ENCODE measurements around the gene SDK2. TPM values are rescaled to one million over a fixed set of nuclear protein-coding genes. Genes with fewer than 3 reads are reported as not detected.

The SDK2 gene
- polyA plus RNA-seq, 2 of the 4 experiments (the other 2 are of a cell fraction), result 0.36 to 0.57 TPM

DNA sequence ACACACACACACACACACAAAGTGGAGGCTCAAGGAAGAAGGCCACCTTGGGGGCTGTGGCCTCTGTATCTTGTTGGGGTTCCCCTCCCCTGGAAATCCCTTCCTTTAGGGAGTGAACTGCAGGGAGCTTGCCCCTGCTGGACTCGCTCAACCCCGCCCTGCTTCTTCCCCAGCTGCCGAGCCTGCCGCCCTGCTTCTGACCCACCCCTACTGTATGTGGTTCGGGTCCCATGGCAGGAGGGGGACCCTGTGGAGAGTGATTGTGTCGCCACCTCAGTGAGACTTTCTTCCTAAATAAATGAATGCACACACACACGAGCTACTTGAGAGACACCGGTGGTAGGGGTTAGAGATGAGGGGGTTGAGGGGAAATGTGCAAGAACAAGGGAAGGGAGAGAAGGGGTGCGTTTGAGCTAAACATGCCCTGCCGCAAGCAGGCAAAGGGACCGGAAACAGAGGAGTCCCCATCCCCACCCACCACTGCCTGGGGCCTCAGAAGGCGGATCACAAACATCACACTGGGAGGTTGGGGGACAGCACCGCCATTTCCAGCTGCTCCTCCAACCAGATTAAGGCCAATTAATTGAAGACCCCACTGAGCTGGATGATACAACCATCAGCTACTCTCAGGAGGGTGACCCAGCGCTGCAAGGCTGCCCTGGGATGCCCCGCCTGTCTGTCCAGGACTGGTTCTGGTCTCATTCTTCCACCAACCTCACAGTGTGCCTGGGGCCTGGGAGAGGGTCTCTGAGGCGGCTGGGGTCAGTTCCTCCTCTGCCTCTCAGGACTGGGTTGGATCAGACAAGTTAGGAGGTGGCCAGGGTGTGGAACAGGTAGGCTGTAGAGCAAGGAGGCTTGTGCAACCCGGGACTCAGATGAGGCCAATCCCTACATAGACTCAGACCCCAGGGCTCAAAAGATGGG lies 98.9 kb downstream of the SDK2 start:
- ChIA-PET CTCF (interaction anchor here (1.4 kb wide), 1 partner anchor 51 kb away, joined by 3 read pairs; no protein-coding TSS in a partner anchor), POLR2A (no interaction called here)
- TF ChIP-seq, protein P1, sequence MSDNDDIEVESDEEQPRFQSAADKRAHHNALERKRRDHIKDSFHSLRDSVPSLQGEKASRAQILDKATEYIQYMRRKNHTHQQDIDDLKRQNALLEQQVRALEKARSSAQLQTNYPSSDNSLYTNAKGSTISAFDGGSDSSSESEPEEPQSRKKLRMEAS (IDR thresholded peaks at IDR 0.05), result no peak
- no peak for TF ChIP-seq CEBPB (IDR thresholded peaks at IDR 0.05)
- no peak for DNase-seq (ENCODE audit: low read depth in 1 of 2, low spot score in 1 of 2)
- Histone ChIP-seq H3K4me3 (no peak overlapping the region), H3K4me1 (no peaks in the 10 kb centered on the region), H3K9me3 (no peaks in the 10 kb centered on the region), H3K27ac (no peak overlapping the region), H3K4me2 (no peak overlapping the region)
- FAIRE-seq, result no peak
- 61% methylated on average over 17 of the region's 17 CpGs for WGBS (ENCODE audit: missing lambda C conversion rate)
- ATAC-seq, result no peak

DNA sequence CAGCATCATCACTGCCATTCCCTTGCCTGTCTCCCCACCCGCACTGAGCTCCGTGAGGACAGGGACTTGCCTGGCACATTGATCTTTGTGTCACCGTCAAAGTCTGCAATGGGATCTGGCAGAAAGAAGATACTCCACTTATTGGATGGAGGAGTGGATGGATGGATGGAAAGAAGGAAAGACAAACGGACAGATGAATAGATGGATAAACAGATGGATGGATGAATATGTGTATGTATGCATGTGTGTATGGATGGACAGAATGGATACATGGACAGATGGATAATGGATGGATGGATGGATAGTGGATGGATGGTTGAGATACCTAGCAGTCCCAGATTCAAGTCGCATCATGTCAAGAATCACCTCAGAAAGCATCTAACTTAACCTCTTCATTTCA lies 99.9 kb downstream of the SDK2 start:
- no peaks in the 10 kb centered on the region for H3K4me1 ChIP-seq
- H3K4me2 ChIP-seq, result no peak overlapping the region
- DNase-seq (ENCODE audit: low read depth in 1 of 2, low spot score in 1 of 2) (no peak), FAIRE-seq (no peak), ATAC-seq (no peak)
- no peaks in the 10 kb centered on the region for H3K9me3 ChIP-seq
- H3K27ac ChIP-seq, result no peak overlapping the region
- 60% methylated on average over 5 of the region's 5 CpGs for WGBS (ENCODE audit: missing lambda C conversion rate)
- TF ChIP-seq MYC (IDR thresholded peaks at IDR 0.05; ENCODE audit: borderline replicate concordance, low read length), result no peak
- TF ChIP-seq POLR2AphosphoS2 (conservative IDR thresholded peaks at IDR 0.05; ENCODE audit: low read length), result no peak
- TF ChIP-seq EHF (CRISPR knock-in tag; IDR thresholded peaks at IDR 0.05), result no peak
- TF ChIP-seq, protein P2, sequence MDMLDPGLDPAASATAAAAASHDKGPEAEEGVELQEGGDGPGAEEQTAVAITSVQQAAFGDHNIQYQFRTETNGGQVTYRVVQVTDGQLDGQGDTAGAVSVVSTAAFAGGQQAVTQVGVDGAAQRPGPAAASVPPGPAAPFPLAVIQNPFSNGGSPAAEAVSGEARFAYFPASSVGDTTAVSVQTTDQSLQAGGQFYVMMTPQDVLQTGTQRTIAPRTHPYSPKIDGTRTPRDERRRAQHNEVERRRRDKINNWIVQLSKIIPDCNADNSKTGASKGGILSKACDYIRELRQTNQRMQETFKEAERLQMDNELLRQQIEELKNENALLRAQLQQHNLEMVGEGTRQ (IDR thresholded peaks at IDR 0.05), result no peak
- TF ChIP-seq RARB (CRISPR knock-in tag; IDR thresholded peaks at IDR 0.05), result no peak
- TF ChIP-seq, protein P1 (IDR thresholded peaks at IDR 0.05), result no peak
- no peak for TF ChIP-seq CHD4 (IDR thresholded peaks at IDR 0.05; ENCODE audit: borderline replicate concordance)
- TF ChIP-seq, protein P3, sequence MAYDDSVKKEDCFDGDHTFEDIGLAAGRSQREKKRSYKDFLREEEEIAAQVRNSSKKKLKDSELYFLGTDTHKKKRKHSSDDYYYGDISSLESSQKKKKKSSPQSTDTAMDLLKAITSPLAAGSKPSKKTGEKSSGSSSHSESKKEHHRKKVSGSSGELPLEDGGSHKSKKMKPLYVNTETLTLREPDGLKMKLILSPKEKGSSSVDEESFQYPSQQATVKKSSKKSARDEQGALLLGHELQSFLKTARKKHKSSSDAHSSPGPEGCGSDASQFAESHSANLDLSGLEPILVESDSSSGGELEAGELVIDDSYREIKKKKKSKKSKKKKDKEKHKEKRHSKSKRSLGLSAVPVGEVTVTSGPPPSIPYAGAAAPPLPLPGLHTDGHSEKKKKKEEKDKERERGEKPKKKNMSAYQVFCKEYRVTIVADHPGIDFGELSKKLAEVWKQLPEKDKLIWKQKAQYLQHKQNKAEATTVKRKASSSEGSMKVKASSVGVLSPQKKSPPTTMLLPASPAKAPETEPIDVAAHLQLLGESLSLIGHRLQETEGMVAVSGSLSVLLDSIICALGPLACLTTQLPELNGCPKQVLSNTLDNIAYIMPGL (CRISPR knock-in tag; IDR thresholded peaks at IDR 0.05; ENCODE audit: borderline replicate concordance), result no peak
- TF ChIP-seq NPAS2 (CRISPR knock-in tag; IDR thresholded peaks at IDR 0.05; ENCODE audit: borderline replicate concordance), result no peak
- TF ChIP-seq ZC3H11A (IDR thresholded peaks at IDR 0.05), result no peak
- TF ChIP-seq ATOH8 (CRISPR knock-in tag; IDR thresholded peaks at IDR 0.05; ENCODE audit: low read depth), result no peak
- TF ChIP-seq HES2 (IDR thresholded peaks at IDR 0.05), result no peak
- TF ChIP-seq, protein P4, sequence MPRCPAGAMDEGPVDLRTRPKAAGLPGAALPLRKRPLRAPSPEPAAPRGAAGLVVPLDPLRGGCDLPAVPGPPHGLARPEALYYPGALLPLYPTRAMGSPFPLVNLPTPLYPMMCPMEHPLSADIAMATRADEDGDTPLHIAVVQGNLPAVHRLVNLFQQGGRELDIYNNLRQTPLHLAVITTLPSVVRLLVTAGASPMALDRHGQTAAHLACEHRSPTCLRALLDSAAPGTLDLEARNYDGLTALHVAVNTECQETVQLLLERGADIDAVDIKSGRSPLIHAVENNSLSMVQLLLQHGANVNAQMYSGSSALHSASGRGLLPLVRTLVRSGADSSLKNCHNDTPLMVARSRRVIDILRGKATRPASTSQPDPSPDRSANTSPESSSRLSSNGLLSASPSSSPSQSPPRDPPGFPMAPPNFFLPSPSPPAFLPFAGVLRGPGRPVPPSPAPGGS (IDR thresholded peaks at IDR 0.05), result no peak
- no peak for TF ChIP-seq ZFP36 (IDR thresholded peaks at IDR 0.05; ENCODE audit: borderline replicate concordance, partially characterized antibody)
- no peak for TF ChIP-seq ESRRA (IDR thresholded peaks at IDR 0.05; ENCODE audit: borderline replicate concordance, low read length)
- no peak for TF ChIP-seq GATA3 (IDR thresholded peaks at IDR 0.05; ENCODE audit: borderline replicate concordance)
- no peak for TF ChIP-seq KDM5A (IDR thresholded peaks at IDR 0.05)
- TF ChIP-seq RFX5 (IDR thresholded peaks at IDR 0.05), result no peak
- no peak for TF ChIP-seq PHF8 (IDR thresholded peaks at IDR 0.05; ENCODE audit: borderline replicate concordance, low read depth)
- POLR2A ChIA-PET, result no interaction called here
- H3K4me3 ChIP-seq, result no peak overlapping the region
- CTCF ChIA-PET, result interaction anchor here (0.7 kb wide), 2 partner anchors 114 to 552 kb away, joined by 3 read pairs; no protein-coding TSS in a partner anchor

Data from A549 (cell line).